Liver (tissue), 3 donors: ENCODE measurements around the gene SFT2D1.

Experiments
- EGR1 ChIP-seq, 2 donors: IDR thresholded peaks; 2 replicates each; pipeline ENCODE4 v1.6.1; 2016 to 2018; ENCODE audit warnings: antibody characterized with exemption in 2 of 2, low read depth in 2 of 2
- FOXA1 ChIP-seq: IDR thresholded peaks from 2 replicates; pipeline ENCODE4 v1.6.1; 2016; ENCODE audit warnings: antibody characterized with exemption
- GABPA ChIP-seq, 2 donors: IDR thresholded peaks in 1 of 2; conservative IDR thresholded peaks in 1 of 2; 2 replicates each; pipeline ENCODE4 v1.6.1; 2016; ENCODE audit warnings: antibody characterized with exemption in 2 of 2, mild to moderate bottlenecking in 1 of 2, moderate library complexity in 1 of 2
- HNF4G ChIP-seq: IDR thresholded peaks from 2 replicates; pipeline ENCODE4 v1.6.1; 2016; ENCODE audit warnings: antibody characterized with exemption
- JUND ChIP-seq, 2 donors: IDR thresholded peaks; 2 replicates each; pipeline ENCODE4 v1.6.1; 2016; ENCODE audit warnings: antibody characterized with exemption in 2 of 2
- RAD21 ChIP-seq, 2 donors: IDR thresholded peaks; 2 replicates each; pipeline ENCODE4 v1.6.1; 2016; ENCODE audit warnings: antibody characterized with exemption in 2 of 2, mild to moderate bottlenecking in 2 of 2
- TAF1 ChIP-seq: conservative IDR thresholded peaks from 2 replicates; pipeline ENCODE4 v1.6.1; 2016; ENCODE audit warnings: antibody characterized with exemption, mild to moderate bottlenecking
- YY1 ChIP-seq: IDR thresholded peaks from 2 replicates; pipeline ENCODE4 v1.6.1; 2016; ENCODE audit warnings: antibody characterized with exemption, mild to moderate bottlenecking
- TF ChIP-seq, protein P1 (sequence below): fragments of 150-350 bp; IDR thresholded peaks from 2 replicates; pipeline ENCODE4 v1.5.1; 2017; ENCODE audit warnings: improper control_type of control experiment, low read depth, low read length; ENCODE audit not compliant: missing input control
- TF ChIP-seq, protein P2 (sequence below): IDR thresholded peaks from 2 replicates; pipeline ENCODE4 v1.6.1; 2016; ENCODE audit warnings: antibody characterized with exemption
- TF ChIP-seq, protein P3 (sequence below): IDR thresholded peaks from 2 replicates; pipeline ENCODE4 v1.6.1; 2016; ENCODE audit warnings: antibody characterized with exemption
- donor health status: healthy.
- donor health status: healthy.

DNA sequence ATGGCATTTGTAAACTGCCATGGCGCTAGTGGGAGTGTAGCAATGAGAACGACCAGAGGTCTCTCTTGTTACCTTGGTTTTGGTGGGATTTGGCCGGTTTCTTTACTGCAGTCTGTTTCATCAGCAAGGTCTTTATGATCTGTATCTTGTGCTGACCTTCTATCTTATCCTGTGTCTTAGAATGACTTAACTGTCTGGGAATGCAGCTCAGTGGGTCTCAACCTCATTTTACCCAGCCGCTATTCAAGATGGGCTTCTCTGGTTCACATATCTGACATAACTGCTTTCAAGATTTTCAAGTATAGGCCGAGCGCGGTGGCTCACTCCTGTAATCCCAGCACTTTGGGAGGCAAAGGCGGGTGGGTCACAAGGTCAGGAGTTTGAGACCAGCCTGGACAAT, 1.9 kb upstream of the SFT2D1 start:
- TF ChIP-seq, protein P1, sequence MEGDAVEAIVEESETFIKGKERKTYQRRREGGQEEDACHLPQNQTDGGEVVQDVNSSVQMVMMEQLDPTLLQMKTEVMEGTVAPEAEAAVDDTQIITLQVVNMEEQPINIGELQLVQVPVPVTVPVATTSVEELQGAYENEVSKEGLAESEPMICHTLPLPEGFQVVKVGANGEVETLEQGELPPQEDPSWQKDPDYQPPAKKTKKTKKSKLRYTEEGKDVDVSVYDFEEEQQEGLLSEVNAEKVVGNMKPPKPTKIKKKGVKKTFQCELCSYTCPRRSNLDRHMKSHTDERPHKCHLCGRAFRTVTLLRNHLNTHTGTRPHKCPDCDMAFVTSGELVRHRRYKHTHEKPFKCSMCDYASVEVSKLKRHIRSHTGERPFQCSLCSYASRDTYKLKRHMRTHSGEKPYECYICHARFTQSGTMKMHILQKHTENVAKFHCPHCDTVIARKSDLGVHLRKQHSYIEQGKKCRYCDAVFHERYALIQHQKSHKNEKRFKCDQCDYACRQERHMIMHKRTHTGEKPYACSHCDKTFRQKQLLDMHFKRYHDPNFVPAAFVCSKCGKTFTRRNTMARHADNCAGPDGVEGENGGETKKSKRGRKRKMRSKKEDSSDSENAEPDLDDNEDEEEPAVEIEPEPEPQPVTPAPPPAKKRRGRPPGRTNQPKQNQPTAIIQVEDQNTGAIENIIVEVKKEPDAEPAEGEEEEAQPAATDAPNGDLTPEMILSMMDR = no peak
- TF ChIP-seq, protein P2, sequence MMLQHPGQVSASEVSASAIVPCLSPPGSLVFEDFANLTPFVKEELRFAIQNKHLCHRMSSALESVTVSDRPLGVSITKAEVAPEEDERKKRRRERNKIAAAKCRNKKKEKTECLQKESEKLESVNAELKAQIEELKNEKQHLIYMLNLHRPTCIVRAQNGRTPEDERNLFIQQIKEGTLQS = no peak
- TF ChIP-seq HNF4G (no peak), JUND (IDR thresholded peaks at IDR 0.05) (no peak), RAD21 (IDR thresholded peaks at IDR 0.05) (no peak), YY1 (no peak), GABPA (IDR thresholded peaks at IDR 0.05 in 1 of 2, conservative IDR thresholded peaks at IDR 0.05 in 1 of 2) (no peak), FOXA1 (no peak), TAF1 (no peak), EGR1 (IDR thresholded peaks at IDR 0.05; ENCODE audit: low read depth in 2 of 2) (no peak)
- TF ChIP-seq, protein P3, sequence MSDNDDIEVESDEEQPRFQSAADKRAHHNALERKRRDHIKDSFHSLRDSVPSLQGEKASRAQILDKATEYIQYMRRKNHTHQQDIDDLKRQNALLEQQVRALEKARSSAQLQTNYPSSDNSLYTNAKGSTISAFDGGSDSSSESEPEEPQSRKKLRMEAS = no peak
